Lung microvascular endothelial cell (primary cell): ENCODE results near the gene ALX4. TPM values are rescaled to one million over a fixed set of nuclear protein-coding genes. Genes with fewer than 3 reads are reported as not detected.

Source experiments
- DNase-seq, 2 donors: peaks; one replicate each; pipeline versions ENCODE4 v3.0.0 to v3.0.0-alpha.2; 2010; ENCODE audit warnings: low read depth in 2 of 2
- total RNA-seq: library from RNA; depleted of rRNA; stranded (reverse); fragments of >200 nt; gene quantifications from 2 replicates; pipeline ENCODE4 v1.2.1, GENCODE V29; 2014

ALX4 gene
- not detected in 2 replicates for total RNA-seq

DNA sequence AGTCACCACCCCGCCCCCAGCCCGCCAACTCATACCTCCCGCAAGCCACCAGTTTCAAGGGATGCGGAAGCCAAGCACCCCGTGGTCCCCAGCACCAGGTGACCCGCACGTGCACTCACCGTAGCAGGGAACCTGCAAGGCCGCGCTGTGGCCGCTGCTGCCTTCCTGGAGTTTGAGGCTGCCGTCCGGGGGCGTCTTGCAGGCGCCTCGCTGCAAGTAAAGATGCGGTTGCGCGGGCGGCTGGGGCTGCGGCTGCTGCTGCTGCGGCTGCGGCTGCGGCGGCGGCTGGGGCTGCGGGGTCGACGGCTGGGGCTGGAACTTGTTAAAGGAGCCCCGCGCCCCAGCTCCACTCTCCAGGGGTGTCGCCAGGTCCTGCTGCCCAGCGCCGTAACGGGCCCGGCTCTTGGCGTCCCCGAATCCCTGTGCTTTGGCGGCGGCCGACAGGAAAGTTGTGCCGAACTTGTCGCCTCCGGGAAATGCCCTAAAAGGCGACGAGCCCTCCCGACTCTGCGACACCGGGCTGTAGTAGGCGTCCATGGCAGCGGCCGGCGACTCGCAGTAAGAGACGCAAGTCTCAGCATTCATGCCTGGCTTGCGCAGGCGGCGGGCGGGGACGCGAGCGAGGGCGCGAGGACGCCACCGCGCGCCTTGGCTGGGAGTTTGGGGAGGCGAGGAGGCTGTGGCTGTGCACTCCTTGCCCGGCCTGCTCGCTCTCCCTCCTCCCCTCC, at the start of gene ALX4:
Gene ALX4, minus strand, starts transcription at position 662 of the 728 bp plus-strand sequence. Its CDS starts 77 bp downstream, at position 585.
- peak in 1 of 2 donors; percentile 13 for DNase-seq

DNA sequence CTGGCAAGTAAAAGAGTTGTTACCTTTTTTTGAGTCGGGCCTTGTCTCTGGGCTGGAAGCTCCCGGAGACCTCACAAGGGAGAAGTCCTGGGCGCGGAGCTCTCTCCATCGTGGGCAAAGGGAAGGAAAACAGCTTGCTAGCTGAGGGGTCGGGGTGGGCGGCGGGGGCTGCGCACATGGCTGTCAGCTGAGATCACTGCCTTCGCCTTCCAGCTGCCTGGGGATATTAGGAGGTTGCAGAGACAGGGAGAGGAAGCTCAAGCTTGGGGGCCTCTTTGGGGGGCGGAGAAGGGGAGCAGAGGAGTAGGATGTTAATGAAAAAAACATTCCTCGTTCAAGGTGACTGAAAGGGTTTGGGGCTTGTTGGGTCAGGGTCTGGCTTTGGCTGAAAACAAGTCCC, 49.2 kb upstream of the ALX4 start:
- no peak for DNase-seq

DNA sequence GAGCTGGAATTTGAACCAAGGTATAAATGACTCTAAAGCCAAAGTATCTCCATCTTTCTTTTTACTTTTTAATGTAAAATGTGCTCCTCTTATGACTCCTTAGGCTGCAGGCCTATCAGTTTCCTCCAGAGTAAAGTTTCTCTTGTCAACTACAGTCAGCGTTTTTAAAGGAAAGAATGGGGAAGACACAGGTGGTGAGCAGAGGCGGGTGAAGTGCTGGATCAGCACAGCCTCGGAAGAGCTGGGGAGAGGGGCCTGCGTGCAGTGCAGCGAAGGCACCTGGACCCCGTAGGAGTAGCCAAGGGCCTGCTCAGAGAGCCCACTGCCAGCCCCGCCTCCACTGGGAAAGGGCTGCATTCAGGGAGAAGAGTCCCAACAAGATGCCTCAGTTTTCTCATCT, 48.8 kb upstream of the ALX4 start:
- no peak for DNase-seq

DNA sequence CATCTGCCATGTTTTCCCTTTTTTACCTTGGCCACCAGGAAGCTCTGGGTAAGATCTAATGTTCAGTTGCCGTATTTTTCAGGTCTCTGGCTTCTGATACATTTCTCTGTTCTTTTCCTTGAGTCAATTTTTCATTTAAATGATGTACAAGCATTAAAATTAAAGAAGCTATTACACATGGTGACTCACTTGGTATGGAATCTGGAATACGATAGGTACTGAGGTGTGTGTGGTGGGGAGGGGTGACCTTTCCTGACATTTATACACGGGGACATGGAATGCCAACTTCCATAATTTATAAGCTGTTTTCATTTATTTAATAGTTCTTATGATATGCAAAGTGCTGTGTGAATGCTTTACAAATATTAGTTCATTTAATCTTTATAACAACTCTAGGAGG, 47.8 kb upstream of the ALX4 start:
- DNase-seq, result no peak

DNA sequence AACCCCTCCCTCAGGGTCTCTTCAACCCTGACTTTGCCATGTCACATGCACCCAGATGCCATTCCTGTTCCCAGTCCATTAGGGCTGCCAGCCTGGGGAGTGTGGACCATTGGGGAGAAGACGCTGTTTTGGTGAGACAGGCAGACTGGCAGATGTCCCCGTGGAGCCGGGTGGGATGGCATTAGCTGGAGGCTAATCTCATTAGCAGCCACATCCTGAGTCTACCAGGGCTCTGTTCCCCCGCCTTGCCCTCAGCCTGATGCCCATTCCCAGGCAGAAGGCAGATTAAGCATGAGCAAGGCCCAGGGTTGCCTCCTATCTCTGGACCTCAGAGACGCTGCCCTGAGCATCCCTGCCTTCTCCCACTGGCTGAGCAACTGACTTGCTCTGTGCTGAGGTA, 46.4 kb upstream of the ALX4 start:
- no peak for DNase-seq

DNA sequence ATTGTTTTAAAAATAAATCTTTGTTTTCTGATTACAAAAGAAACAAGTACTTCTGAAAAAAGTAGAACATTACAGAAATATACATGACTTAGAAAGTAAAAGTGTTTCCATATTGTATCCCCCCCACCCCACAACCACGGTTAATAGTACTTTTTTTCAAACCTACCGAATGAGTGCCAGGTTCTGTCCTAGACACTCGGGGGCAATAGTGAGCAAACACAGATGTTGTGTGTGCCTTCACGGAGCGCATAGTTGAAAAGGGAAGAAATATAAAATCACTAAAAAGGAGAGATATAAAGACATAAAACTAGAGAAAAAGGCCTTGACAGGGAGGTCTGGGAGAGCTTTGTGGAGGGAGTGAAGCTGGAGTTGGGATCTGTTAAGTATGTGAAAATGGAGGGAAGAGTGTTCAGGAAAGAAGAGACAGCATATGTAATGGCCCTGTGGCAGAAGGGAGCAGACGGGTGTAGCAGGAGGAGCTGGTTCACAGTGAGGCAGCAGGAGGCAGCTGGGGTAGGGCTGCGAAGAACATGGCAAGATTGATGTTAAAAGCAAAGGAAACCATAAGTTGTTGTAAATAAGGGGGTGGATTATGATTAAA, 42.1 kb upstream of the ALX4 start:
- DNase-seq, result peak; percentile 5 to 23

DNA sequence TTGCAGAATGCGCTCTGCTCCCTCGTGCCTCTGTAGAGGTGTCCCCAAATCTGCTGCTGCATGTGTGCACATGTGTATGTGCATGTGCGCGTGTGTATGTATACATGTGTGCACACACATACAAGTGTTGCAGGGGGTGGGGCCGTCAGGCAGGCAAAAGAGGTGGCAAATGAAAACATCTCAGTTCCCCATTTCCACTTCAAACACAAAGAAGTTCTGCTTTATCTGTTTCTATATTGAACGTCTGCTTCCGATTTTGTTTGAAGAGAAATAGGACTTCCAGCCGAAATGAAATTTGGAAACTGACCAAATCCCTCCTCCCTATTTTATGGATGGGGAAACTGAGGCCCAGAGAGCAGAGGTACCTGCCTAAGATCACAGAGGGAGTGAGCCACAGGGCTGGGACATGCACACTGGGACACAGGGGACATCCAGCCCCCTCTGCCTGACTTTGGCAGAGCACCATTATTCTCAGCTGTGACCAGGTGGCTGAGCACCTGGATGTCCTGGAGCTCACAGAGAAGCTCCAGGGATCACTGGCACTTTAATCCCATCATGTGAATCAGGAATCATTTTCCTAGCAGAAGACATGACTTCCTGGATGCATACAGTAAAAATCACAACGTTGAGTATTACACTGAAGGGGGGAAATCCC, 41.2 kb upstream of the ALX4 start:
- no peak for DNase-seq

DNA sequence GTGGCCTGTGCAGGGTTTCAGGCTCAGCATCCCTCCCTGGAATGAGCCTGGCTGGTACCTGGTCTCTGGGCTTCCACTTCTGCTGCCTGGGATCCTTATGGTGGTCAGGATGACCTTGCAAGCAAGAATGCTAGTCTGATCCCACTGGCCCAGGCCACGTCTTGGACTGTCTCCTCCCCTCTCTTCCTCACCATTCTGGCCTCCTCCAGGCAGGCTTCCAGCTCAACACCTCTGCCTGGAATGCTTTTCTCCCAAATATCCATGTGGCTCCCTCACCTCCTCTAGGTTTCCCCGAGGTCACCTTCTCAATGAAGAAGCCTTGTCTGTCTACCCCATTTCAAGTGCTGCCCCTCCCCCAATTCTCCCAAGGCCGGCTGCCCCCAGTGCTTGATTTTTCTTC, 39.4 kb upstream of the ALX4 start:
- no peak for DNase-seq

DNA sequence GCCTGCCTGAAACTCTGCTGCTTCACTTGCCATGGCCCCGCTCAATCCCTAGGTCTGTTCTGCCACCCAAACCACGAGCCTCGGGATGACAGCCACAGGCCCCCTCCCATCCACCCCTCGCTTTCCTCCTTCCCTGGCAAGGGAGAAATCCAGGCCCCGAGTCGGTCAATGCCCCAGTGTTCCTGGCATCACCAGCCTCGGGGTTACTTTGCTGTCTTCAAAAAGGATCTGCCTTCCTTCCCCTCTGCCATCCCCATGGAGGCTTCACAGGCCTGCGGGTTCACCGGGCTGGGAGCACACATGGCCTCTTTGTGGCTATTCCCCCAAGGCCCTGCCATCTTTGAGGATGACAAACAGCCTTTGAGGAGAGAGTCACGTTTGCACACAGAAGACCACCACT, 38.8 kb upstream of the ALX4 start:
- DNase-seq, result no peak

DNA sequence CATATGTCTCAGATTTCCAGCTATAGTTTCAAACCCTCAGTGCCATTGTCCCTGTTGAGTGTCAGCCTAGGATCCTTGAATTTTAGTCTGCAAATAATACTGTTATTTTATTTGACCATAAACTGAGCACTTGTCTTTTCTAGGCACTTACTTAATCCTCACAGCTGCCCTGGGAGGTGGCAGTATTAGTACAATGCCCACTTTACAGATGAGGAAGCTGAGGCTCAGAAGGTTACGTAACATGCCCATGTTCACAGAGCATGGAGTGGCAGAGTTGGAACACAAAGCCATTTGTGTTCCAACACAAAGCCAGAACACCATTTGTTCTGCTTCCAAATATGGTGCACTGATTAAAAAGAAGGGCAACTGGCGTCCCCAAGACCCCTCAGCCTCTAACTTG, 38.2 kb upstream of the ALX4 start:
- no peak for DNase-seq

DNA sequence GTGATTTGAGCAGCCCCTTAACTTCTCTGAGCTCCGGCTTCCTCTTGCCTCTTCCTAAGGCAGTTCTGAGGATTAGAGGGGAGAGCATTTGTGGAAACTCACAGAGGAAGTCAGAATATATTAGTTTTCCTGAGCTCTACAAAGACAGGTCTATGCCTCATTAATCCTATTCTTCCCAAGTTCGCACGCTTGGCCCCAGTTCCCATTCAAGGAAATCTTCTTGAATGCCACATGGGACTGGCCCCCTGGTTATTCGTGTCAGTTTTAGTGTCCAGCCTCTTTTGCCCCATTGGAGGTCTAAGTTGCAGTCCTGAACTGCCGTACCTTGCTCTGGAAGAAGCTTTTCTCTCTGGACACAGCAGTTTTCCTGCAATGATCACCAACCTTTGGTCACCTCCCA, 37.6 kb upstream of the ALX4 start:
- DNase-seq, result no peak

DNA sequence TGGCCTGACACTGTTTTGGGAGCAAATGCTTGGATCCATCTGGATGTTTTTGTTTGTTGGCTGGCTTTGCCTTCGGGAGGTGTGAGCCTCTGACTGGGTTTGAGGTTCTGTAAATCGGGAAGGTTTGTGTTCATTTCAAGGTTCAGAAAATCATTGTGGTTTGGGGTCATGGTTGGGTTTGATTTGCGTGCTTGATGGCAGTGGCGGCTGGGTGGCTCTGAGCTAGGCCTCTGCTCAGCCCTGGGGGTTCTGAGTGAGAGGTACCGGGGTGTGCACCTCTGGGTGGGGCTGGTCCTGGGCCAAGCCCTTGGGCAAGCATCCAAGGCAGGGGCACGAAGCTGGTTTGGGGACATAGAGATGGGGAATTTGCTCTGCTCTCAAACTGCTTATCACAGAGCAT, 37.0 kb upstream of the ALX4 start:
- no peak for DNase-seq

DNA sequence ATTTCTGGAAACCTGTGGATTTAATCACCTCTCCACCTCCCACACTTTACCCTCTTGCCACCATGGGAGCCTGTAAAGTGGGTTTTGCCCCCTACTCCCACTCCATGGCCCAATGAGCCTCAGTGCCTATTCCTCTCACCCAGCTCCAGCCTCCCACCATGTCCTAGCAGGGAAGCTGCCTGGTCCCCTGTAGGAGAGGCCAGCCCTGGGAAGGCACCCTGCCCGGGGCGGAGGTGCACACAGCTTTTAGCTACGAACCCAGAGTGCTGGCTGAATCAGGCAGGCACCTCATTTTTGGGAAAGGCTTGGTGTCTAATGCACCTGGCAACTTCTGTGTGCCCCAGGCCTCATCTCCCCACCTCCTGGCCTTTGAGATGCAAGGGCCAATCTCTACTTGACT, 35.8 kb upstream of the ALX4 start:
- DNase-seq, result no peak

DNA sequence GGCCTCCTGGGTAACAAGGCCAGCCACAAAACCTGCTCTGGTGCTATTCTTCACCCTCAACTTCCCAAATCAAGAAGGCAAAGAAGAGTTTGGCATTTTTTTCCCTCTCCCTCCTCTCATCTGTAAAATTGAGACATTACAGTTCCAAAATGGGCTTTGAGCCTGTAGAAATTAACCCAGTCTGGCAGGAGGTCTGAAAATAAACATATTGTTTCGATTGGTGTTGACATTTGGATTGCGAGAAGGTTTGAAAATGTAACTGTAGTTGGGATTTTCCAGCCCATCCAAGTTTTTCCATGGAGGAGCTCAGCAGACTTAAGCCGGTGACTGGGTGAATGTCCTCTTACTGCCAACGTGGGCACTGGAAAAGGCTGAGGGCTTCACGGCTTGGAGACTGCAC, 35.0 kb upstream of the ALX4 start:
- DNase-seq, result no peak

DNA sequence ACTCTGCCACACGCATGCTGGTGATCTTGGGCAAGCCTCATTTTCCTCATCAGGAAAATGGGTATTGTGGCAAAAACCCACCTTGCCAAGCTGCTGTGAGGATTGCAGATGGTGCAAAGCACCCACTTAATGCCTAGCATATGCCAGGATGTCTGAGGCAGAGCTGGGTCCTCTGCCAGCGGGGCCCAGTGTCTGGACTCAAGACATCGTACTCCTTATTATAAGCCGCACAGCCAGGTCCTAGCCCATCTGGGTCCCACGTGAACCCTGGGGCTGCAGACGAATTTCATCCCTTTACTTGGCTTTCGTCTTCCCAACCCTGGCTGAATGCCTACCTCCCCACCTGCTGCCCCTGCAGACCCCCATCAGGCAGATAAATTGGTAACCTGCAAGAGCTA, 34.5 kb upstream of the ALX4 start:
- DNase-seq, result no peak

DNA sequence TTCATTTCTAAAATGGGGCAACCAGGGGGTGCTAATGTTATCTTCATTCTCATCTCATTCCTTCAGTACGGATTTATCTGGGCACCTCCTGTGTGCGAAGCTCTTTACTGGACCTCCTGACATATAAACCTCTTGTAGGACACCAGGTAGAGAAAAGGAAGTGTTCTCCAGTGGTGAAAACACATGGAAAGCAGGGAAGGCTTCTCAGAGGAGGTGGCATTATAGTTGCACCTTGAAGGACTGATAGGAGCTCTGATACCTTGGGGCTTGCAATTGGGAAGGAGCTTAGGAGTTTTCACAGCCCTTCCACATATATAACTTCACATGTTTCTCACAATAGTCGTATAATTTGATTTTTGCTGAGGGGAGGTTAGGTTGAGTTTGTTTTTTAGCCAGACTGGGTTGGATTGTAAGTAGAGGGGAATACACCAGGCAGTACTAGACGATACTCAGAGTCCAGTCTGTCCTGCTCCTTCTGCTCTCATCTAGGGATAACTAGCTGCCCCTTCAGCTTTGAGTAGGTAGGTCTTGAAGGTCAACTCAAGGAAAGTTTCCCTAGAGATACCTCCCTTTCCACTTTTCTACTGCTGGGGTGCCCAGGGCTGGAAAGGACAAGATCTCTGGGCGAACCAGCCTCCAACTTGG, 34.0 kb upstream of the ALX4 start:
- no peak for DNase-seq

DNA sequence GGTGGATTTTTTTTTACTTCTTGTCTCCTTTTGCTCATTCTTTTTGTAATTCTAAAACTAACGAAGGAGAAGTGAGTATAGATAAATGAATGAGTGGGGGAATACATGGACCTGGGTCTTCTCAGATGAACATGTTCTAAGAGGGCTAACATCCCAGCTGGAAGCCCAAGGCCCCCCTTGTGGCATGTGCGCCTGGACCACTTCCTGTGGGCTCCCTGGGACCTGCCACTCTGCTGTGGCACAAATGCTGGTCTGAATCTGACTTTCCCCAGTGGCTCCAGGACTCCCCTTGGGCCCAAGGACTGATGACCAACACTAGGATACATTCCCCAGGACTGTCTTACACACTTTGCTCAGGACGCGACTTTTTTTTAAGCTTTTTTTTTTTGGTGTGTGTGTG, 32.7 kb upstream of the ALX4 start:
- no peak for DNase-seq

DNA sequence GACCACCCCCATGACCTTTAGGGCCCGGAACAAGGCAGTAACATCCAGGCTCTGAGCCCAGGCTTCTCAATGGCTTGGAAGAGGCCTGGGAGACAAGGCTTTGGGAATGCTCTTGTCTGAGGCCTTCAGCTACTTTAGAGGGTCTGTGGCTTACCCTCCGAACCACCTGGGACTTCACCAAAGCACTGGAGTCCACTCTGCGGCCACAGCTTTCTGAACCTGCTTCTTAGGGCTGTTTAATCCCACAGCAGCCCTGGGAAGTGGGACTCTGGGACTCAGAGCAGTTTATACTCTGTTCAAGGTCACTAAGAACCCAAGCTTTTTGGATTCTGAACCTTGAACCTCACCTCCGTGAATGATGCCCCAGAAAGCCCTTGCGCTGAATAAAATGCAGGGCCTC, 30.7 kb upstream of the ALX4 start:
- no peak for DNase-seq

DNA sequence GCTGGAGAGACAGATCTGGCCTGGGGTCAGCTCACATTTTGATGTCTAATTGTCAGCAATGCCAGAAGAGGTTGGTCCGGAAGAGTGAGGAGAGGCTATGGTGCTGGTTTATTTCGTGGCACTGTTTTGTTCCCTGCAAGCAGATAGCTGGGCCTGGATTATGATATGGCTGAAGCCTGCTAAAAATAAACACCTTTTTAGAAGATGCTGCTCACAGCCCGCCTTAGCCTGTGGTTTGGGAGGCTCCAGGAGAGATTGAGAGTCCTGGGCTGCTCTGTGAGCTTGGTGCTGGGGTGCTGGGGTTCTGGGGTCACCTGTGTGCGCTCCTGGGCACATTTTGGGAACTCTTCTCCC, 29.6 kb upstream of the ALX4 start:
- DNase-seq, result no peak

DNA sequence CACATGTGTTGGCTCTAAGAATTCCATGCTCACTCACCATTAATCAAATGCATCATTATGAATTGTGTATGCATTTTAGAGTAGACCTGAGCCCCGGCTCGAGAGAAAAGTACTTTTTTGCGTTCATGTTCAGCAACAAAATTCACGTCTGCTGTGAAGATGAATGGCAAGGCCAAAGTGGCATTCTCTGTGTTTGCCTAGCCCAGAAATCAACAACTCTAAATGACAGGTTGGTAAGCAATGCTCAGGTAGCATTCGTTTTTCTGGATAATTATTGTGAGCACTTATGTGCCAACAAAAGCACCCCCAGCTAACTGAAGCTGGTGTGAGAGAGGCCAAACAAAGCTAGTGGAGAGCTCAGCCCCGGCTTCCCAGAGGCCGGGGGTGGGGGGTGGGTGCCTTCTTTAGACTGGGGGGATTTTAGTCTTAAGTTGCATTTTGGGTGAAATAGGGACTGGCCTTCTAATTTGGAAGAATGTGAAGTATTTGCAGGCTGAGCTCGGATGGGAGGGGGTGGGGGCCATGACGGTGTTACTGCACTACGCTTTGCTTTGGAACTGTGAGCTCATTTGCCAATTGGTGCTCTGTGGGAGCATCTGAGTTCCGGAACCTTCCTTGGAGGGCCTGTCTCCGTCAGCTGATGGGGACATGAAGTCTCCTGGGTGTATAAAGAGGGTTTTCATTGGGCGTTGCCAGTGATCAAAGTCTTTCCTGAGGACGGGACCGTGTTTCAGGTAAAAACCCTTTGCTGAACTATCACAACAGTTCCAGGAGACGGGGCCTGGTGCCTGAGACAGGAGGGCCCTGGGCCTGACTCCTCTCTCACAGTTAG, 29.0 kb upstream of the ALX4 start:
- DNase-seq, result no peak

DNA sequence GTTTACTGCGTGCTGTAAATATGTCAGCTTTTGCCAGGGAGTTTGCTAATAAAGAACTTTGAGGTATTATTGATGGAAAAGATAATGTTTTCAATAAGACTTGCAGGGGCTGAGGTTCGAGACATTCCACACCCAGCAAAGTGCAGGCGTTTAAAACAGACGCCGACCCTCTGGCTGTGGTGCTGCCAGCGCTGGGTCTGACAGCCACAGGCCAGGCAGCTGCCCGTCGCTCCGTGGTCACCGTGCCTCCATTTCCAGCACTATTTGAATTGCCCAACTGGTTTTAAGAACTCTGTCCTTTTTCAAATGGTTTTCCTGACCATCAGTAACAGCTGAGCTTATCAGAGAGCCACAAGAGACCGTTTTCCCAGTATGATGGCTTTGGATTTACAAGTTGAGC, 28.1 kb upstream of the ALX4 start:
- DNase-seq, result no peak

DNA sequence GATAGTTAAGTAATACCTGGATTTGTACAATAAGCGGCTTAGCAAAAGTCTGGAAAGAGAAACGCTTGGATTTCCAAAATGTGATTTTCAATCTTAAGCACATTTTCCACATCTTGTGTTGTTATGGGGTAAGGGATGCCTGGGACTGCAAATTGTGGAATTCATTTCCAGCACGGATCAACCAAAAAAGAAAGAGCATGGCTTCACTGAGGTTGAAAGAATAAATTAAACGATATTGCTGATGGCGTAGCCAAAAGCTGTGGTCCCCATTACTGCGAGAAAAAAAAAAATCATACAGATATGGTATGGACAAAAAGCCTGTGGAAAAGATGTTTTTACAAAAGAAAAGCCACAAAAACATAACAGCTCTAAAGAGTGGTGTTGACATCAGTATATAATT, 26.0 kb upstream of the ALX4 start:
- no peak for DNase-seq
